GM18517 (cell line): Measurements from ENCODE around the gene STK33.
A peak's percentile ranks its signal among the peaks of the same experiment; 100 is the strongest.

Source experiments
- ATAC-seq: cut with Tn5 transposase; IDR thresholded peaks from one replicate; pipeline ENCODE4 v1.9.1; 2021; ENCODE audit warnings: mild to moderate bottlenecking, moderate library complexity; ENCODE audit not compliant: unreplicated experiment

The STK33 gene

DNA sequence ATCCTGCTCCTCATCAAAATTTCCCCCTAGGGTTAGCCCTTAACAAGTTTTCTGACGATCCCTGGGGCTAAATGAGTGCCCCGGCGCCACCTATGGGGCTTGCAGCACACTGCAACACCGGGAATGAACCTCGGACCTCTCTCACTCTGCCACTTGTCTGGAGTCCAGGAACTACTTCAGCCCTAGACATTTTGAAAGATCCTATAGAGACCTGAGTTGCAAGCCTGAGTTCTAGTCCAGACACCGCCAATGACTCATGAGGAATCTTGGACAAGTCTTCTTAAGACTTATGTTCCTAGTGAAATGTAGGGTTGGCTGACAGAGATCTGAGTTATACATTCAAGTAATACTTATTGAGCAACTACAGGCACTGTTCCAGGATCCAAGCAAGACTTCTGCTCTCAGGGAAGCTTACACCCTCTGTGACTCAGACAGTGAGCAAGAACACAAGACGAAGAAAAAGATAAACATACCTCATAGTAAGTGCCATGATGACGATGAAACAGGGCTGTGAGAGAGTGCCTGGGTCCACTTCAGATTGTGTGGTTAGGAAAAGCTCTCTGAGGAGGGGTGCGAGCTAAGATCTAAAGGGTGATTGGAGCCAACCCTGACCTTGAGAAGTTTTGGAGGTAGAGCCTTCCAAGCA, 10.2 kb upstream of the STK33 start:
- ATAC-seq: peak; percentile 64

DNA sequence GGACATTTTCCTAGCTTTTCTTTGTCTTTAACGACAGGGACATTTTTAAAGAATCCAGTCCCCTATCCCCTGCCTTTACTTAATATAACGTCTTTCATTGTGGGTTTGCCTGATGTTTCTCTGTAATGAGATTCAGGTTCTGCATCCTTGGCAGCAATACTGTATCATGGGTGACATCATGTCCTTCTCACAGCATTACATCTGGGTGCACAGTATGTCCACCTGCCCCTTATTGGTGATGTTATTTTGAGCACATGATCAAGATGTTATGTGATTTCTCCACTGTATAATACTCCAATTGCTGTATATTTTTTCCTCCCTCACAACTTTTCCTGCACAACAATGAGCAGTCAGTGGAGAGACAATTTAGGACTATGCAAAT, 9.7 kb upstream of the STK33 start:
- ATAC-seq: peak; percentile 16

DNA sequence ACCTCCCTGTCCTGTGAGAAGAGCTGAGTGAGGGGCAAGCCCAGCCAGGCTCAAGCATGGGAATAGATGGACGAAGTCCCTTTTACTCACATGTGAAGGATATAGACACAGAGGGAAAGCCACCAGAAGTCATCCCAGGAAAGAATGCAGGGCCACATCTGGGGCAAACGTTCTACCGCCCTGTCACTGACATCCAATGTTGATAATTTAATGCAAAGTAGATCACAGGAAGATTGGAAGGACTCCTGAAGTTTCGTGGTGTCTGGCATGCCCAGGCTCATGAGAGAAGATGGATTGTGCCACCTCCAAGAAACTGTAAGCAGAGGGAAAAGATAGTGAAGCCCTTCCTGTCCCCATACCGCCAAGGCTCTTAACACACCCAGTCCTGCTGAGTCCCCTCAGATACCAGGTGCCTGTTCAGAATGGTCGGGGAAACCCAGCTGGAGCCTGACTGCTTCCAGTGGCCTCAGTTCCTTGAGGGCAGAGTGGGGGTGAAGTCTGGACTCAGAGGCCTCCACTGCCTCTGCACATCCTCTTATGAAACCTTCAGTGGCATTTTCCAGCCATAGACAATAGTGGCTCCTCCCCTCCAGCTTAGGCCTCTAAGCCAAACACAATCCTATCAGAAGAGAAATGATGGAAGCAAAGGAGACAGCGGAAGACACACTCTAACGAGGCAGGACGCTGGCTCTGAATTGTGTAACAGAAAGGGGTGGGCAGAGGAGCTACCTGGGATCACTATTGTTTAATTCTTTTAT, 7.5 kb upstream of the STK33 start:
- no peak for ATAC-seq

DNA sequence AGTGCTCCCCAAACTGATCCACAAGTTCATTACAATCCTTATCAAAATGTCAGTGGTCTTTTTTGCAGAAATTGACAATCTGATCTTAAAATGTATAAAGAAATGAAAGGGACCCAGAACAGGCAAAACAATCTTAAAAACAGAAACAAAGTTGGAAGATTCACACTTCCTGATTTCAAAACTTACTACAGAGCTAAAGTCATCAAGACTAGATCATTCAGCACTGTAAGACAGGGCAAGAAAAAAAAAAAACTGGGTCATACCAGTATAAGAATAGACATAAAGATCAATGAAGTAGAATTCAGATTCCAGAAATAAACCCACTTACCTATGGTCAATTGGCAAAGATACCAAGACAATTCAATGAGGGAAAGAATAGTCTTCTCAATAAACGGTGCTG, 4.5 kb upstream of the STK33 start:
- ATAC-seq: no peak

DNA sequence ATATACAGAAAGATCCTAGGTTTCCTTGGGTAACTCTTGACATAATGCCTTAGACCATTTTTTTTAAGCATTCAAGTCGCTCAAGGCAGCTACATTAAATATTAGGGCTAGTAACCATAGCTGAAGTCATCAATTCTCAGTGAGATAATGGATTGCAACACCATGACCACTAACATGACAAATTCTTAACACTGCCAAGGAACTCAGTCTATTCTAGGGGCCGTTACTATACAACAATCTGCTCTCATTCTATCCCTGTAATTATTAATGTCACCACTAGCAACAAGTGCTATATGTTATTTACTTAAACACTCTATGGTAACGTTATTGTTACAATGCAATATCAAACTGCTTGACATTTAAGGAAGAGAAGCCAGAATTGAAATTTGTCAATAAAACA, 3.2 kb upstream of the STK33 start:
- ATAC-seq: no peak

DNA sequence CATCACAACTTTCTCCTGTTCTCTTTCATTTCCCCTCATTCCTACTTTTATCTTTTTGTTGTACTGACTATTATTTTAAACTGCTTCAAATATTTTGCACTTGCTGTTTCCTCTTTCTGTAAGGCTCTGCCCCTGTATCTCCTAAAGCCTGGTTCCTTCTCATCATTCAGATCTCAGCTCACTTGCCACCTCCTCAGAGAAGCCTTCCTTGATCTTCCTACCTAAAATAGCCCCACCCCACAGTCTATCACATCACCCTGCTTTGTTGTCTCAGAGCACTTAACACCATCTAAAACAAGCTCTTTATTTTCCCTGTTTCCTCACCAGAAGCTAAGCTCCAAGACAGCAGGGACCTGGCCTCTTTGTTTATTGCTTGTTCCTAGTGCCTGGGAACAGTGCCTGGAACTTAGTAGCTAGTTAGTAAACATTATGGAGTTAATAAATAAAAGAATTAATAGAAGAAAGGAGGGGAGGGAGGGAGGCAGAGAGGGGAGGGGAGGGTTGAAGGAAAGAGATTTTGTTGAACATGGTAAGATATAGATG, 2.5 kb upstream of the STK33 start:
- ATAC-seq: no peak

DNA sequence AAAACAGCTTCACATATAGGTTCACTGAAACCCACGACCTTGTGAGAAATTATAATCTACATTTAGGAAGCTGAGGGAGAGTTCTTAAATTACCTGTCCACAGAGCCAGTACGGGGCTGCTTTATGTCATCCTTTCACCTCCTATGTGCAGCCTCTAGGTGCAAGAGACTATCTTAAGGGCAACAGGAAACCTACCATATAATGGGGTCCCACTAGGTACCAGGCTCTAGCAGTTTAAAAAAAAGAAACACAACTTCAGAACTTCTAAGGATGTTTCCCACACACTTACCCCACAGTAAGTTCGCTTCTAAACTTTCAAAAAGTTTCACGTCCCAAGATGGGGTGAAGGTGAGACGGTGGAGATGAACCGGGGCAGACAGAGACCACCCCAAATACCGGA, 573 bp downstream of the STK33 start:
- ATAC-seq: peak; percentile 12

DNA sequence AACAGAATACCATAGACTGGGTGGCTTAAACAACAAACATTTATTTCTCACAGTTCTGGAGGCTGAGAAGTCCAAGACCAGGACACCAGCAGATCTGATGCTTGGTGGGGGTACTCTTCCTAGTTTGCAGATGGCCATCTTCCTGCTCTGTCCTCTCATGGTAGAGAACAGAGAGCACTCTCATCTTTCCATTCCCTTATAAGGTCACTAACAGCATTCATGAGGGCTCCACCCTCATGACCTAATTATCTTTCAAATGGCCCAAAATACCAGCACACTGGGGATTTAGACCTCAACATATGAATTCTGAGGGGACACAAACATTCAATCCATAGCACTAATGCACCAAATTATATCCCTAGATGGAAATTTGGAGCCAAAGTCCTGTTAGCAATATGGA, 6.1 kb downstream of the STK33 start:
- ATAC-seq: no peak

DNA sequence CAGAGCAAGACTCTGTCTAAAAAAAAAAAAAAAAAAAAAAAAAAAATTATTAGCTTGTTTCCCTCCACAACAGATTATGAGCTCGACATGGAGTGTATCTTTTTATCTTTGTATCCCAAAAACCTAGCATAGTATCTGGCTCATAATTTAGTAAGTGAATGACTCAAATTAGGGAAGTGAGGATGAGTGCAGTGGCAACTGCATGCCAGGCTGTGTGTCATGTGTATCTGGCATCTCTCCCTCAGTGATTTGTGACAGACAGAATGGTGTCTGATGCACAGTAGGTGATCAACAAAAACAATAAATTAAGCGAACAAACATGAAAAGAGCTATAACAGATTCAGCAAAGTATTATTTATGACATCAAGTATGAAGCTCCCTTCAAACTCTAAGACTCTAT, 7.2 kb downstream of the STK33 start:
- ATAC-seq: no peak

DNA sequence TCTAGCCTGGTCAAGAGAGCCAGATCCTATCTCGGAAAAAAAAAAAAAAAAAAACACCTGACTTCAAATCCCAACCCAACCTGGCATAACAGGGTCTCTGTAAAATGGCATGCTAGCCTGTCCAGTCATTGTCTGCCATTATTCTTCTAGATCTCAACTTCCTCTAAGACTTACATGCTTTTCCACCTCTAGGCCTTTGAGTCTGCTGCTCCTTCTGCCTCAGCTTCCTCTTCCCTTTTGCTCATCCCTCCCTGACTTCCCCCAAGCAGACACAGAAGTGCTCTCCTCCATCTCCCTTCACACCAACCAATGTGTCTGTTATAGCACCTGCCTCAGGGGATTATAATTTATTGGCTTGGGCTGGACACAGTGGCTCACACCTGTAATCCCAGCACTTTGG, 7.8 kb downstream of the STK33 start:
- ATAC-seq: no peak

DNA sequence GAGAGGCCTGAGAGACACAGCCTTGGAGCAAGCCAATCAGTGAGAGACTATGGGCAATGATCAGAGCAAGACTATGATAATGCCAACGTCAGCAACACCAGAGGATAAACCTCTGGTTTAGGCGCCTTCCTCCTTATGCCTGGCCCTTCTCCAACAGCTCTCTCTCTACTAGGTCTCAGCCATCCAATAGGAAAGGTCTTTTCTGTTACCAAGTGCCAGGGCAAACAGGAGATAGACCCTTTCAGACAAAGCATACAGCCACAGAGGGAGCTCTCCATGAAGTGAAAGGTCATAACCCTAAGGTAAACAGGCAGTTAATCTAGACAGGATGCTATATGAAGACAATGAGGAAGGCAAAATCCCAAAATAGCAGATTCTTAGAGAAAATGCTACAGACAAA, 9.5 kb downstream of the STK33 start:
- ATAC-seq: no peak

DNA sequence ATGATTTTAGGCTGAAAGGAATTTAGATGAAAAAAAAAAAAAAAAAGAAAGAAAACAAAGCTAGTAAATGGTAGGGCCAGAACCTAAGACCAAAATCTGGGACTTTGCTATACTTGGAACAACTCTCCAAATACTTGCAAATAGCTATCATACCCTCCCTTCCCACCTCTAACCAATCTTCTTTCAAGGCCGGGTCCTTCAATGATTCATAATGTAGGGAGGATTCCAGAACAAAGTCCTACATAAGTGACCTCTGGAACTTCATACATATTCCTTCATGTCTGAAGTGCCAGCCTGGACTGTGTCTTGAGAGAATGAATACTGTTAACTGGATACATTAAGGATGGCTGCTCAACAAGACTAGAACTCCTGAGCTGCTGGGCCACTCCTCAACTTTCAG, 9.9 kb downstream of the STK33 start:
- ATAC-seq: no peak

DNA sequence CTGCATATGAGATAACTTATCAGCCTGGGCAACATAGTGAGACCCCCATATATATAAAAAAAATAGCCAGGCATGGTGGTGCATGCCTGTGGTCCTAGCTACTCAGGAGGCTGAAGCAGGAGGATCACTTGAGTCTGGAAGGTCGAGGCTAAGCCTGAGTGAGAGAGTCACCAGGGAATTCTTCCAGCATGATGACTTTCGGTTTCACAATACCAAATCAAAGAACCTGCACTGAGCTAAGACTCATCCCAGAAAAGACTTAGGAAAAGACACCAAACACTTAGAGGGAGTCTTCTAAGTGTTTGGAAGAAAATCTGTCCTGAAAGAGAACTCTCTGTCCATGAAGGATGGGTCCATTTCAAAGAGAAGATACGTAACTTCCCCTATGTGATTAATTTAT, 12.7 kb downstream of the STK33 start:
- no peak for ATAC-seq

DNA sequence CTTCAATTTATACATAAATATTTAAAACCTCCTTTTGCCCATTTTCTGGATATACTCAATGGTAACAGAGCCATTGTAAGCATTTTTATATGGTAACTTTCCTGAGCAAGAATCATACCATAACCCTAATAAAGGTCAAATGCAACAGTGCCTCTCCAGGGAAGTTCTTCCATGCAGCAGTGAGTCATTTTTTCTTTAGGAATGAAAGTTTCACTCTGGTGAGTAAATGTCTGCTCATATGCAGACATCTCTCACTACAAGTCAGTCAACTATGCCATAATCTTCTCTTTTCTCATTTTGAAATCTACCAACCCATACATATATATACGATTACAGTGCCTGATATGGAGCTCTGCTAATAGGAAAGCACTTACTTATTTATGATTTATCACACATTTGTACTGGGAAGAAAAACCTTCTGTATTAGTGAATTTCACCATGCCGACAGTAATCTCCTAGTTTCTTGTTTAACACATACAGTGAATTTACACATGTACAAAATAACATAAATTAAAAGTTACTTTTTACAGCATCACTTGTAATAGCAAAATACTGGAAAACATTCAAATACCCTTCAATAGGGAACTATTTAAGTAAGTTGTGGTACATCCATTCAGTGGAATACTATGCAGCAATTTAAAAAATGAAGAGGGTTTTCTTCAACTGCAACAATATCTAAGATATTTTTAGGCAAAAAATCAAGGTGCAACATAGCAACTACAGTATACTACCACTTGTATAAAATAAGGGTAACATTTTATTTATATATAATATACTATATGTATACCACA, 16.0 kb downstream of the STK33 start:
- ATAC-seq: no peak

DNA sequence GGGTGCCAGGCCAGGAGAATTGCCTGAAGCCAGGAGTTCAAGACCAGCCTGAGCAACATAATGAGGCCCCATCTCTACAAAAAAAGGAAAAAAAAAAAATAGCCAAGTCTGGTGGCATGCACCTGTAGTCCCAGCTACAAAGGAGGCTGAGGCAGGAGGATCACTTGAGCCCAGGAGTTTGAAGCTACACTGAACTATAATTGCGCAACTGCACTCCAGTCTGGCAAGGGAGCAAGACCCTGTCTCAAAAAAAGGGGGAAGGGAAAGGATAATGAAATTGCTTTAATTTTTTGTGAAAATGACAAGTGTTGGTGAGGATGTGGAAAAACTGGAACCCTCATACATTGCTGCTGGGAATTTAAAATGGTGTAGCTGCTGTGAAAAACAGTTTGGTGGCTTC, 19.2 kb downstream of the STK33 start:
- ATAC-seq: no peak

DNA sequence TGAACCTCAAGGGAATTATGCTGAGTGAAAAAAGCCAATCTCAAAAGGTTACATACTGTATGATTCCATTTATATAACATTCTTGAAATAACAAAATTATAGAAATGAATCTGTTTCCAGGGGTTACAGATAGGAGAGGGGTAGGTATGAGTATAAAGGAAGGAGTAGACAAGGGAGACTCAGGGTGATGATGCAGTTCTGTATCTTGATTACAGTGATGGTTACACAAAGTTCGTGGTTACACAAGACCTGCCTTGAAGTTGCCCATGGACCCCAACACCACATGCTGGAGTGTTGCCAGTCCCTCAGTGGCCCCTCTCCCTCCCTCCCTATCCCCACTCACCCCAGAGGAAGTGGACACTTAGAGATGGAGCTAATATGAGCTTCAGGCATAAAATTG, 20.3 kb downstream of the STK33 start:
- ATAC-seq: no peak

DNA sequence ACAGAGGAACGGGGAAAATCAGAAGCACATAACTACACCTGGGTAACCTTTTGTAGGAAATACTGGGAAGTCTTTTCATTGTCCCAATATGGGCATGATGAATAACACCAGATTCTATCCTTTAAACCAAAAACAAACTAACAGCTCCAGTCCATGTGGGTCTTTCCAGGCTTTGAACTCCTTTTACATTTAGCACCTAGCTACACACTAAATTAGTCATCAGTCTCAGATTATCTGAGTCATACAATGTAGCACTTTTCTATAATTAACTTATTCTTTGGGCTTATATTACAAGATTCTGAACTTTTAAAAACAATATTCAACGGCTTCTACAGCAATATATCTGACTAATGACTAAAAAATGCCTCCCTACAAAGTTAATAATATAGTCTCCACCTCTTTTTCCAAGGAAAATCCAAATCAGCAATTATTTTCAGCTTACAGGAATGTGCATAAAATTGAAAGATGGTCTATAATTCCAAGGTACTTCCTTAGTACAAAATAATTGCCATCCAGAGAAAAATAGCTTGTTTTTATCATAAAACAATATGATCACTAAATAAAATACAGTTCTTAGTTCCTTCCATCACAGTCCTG, 26.3 kb downstream of the STK33 start:
- ATAC-seq: no peak

DNA sequence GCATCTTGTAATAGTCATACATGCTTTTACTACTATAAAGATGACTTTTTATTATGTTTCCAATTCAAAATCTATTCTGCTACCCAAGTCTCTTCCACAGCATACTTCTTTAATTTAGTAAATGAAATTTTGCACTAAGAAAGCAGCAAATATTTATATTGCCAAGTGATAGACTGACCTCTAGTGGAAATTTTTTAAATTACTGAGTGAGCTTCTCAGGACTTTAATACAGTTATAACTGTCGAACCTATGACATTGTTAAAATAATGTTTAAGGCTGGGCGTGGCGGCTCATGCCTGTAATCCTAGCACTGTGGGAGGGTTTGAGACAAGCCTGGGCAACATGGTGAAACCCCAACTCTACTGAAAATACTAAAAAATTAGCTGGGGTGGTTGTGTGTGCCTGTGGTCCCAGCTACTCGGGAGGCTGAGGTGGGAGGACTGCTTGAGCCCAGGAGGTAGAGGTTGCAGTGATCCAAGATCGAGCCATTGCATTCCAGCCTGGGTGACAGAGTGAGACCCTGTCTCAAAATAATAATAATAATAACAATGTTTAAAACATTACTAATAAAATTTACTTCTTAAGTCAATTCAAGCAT, 27.3 kb downstream of the STK33 start:
- peak; percentile 53 for ATAC-seq

DNA sequence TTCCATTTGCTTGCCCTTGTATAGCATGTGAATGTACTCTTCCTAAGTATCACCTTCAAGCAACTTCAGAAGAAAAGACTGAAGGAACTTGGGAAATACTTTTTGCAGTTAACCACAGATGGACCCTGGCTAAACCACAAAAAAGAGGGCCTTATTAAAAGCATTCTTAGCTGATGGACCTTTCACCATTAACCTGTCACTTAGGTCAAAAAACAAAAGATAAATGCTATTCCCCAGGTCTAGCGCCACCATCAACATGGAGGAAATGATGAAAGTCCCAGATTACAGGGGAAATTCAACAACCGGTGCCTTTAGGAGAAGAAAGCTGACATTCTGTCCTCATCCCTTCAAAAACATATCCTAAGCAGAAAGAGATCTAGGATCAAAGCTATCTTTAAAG, 29.5 kb downstream of the STK33 start:
- ATAC-seq: no peak

DNA sequence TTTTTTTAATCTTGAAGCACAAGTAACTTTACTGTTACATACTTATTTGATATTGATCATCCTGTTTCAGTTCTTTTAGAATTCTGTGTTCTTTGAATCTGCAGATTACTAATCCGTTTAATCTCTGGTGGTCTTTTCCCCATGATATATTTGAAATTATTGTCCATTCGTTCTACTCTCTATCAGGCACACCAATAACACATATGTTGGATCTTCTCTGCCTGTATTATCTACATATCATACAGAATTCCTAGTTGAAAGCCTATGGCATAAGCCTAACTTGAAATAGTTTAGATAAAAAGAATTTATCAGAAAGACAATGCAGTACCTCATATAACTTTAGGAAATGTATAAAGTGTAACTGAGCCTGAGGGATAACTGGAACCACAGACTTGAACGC, 32.6 kb downstream of the STK33 start:
- no peak for ATAC-seq

DNA sequence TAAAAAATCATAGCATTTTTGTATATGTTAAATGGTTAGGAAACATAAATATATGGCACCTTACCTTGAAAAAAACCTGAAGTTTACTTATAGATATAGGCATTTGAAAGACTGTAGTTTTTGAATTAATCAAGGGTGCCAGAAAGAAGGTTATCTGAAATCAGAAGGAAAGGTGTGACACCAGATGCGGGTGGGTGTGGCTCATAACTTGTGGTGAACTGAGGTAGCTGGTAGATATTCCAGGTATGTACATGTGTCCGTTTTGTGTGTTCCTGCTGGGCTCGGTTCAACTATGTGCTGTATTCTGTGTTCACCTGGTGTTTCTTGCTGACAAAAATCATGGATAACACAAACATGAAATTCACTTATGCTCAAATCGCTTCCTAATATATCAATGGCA, 35.6 kb downstream of the STK33 start:
- ATAC-seq: no peak
